Measurements from ENCODE around the gene CDH20. TPM values are rescaled to one million over a fixed set of nuclear protein-coding genes. Genes with fewer than 3 reads are reported as not detected.

Gene CDH20
- polyA plus RNA-seq, 1 donor (not counting 4 experiments of a cell fraction or from before 2014, with no cell fraction given): not detected

- dilution Hi-C loops (cut with MboI; ENCODE audit: extremely low pct_ligation_motif_present, low sequenced_read_pairs): no loop called here
- Histone ChIP-seq H3K27me3 (ENCODE audit: control insufficient read depth, extremely low read depth, insufficient read depth, low read length) (no peaks in the 10 kb centered on the region), H3K4me2 (ENCODE audit: control insufficient read depth, extremely low read depth, insufficient read depth, low read depth, low read length) (no peak overlapping the region), H4K20me1 (ENCODE audit: control insufficient read depth, extremely low read depth, insufficient read depth, low read length) (no peaks in the 10 kb centered on the region), H2AFZ (ENCODE audit: control insufficient read depth, low read length) (no peak overlapping the region), H3K4me3 (ENCODE audit: control insufficient read depth in 2 of 3, extremely low read depth in 1 of 3, insufficient read depth in 2 of 3, low read depth in 1 of 3, low read length in 3 of 3) (no peak overlapping the region), H3K9ac (ENCODE audit: control insufficient read depth, extremely low read depth, insufficient read depth, low read length) (no peak overlapping the region), H3K79me2 (ENCODE audit: control insufficient read depth, insufficient read depth, low read length) (no peaks in the 10 kb centered on the region), H3K36me3 (ENCODE audit: control insufficient read depth in 2 of 2, extremely low read depth in 1 of 2, insufficient read depth in 2 of 2, low read length in 2 of 2) (peaks cover 7 to 8% of the 10 kb centered on the region in 2 experiments), H3K27ac (ENCODE audit: control insufficient read depth, insufficient read depth, low read length) (no peak overlapping the region), H3K9me1 (ENCODE audit: control insufficient read depth, extremely low read depth, insufficient read depth, low read length) (no peaks in the 10 kb centered on the region), H3K9me3 (ENCODE audit: control insufficient read depth, low read depth, low read length) (no peaks in the 10 kb centered on the region), H3K4me1 (ENCODE audit: control insufficient read depth, extremely low read depth, insufficient read depth, low read length) (peaks cover 9% of the 10 kb centered on the region)
- DNase-seq (ENCODE audit: low read depth, low spot score): no peak
- FAIRE-seq: no peak
- no peak for TF ChIP-seq CTCF (optimal IDR thresholded peaks at IDR 0.05 in 1 of 3, IDR thresholded peaks at IDR 0.05 in 1 of 3, conservative IDR thresholded peaks at IDR 0.05 in 1 of 3; ENCODE audit: extremely low read depth in 1 of 3, insufficient read depth in 2 of 3, low read length in 3 of 3)
- TF ChIP-seq EZH2 (IDR thresholded peaks at IDR 0.05; ENCODE audit: low read length): no peak
These were observed 239.6 kb downstream of the CDH20 start for GRCh38 chr18:61572871-61573270.

GRCh38 chr18:61574665-61575064 lies 241.4 kb downstream of the CDH20 start:
- no peak overlapping the region for H3K27ac ChIP-seq (ENCODE audit: control insufficient read depth, insufficient read depth, low read length)
- no peaks in the 10 kb centered on the region for H3K27me3 ChIP-seq (ENCODE audit: control insufficient read depth, extremely low read depth, insufficient read depth, low read length)
- H2AFZ ChIP-seq (ENCODE audit: control insufficient read depth, low read length): no peak overlapping the region
- H4K20me1 ChIP-seq (ENCODE audit: control insufficient read depth, extremely low read depth, insufficient read depth, low read length): no peaks in the 10 kb centered on the region
- H3K4me3 ChIP-seq (ENCODE audit: control insufficient read depth in 2 of 3, extremely low read depth in 1 of 3, insufficient read depth in 2 of 3, low read depth in 1 of 3, low read length in 3 of 3): no peak overlapping the region
- no peaks in the 10 kb centered on the region for H3K9me1 ChIP-seq (ENCODE audit: control insufficient read depth, extremely low read depth, insufficient read depth, low read length)
- H3K4me1 ChIP-seq (ENCODE audit: control insufficient read depth, extremely low read depth, insufficient read depth, low read length): peaks cover 4% of the 10 kb centered on the region
- H3K9me3 ChIP-seq (ENCODE audit: control insufficient read depth, low read depth, low read length): no peaks in the 10 kb centered on the region
- no peak for DNase-seq (ENCODE audit: low read depth, low spot score)
- no peak overlapping the region for H3K4me2 ChIP-seq (ENCODE audit: control insufficient read depth, extremely low read depth, insufficient read depth, low read depth, low read length)
- H3K36me3 ChIP-seq (ENCODE audit: control insufficient read depth in 2 of 2, extremely low read depth in 1 of 2, insufficient read depth in 2 of 2, low read length in 2 of 2): peaks cover 7 to 14% of the 10 kb centered on the region in 2 experiments
- no peak overlapping the region for H3K9ac ChIP-seq (ENCODE audit: control insufficient read depth, extremely low read depth, insufficient read depth, low read length)
- dilution Hi-C loops (cut with MboI; ENCODE audit: extremely low pct_ligation_motif_present, low sequenced_read_pairs): no loop called here
- no peaks in the 10 kb centered on the region for H3K79me2 ChIP-seq (ENCODE audit: control insufficient read depth, insufficient read depth, low read length)
- TF ChIP-seq EZH2 (IDR thresholded peaks at IDR 0.05; ENCODE audit: low read length) (no peak), CTCF (optimal IDR thresholded peaks at IDR 0.05 in 1 of 3, IDR thresholded peaks at IDR 0.05 in 1 of 3, conservative IDR thresholded peaks at IDR 0.05 in 1 of 3; ENCODE audit: extremely low read depth in 1 of 3, insufficient read depth in 2 of 3, low read length in 3 of 3) (no peak)
- FAIRE-seq: no peak
